GM21529 (cell line): Measurements from ENCODE around the gene TRAPPC2L.
"Not testable (repeated sequence)": the region's sequence is repeated elsewhere in the genome, so short reads cannot be mapped to it uniquely, and the experiment has no call there.

Experiments used
- ATAC-seq: cut with Tn5 transposase; IDR thresholded peaks from one replicate; pipeline ENCODE4 v1.9.1; 2021; ENCODE audit not compliant: unreplicated experiment

The TRAPPC2L gene

DNA sequence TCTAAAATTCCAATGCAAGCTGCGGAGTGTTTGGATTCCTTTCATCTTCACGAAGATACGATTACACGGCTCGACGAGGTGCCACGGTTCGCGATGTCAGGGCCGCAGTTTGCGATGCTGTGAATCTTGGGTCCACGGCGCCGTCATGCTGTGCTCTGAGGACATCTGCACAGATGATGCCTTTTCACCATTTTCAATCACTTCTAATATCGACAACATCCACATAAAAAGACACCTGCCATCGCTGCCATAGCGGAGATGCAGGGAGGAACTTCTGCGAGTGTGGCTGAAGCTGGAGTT is 38.4 kb upstream of the TRAPPC2L start:
- ATAC-seq, result no peak

GRCh38 chr16:88819126-88819525 is 37.8 kb upstream of the TRAPPC2L start:
- no peak for ATAC-seq

DNA sequence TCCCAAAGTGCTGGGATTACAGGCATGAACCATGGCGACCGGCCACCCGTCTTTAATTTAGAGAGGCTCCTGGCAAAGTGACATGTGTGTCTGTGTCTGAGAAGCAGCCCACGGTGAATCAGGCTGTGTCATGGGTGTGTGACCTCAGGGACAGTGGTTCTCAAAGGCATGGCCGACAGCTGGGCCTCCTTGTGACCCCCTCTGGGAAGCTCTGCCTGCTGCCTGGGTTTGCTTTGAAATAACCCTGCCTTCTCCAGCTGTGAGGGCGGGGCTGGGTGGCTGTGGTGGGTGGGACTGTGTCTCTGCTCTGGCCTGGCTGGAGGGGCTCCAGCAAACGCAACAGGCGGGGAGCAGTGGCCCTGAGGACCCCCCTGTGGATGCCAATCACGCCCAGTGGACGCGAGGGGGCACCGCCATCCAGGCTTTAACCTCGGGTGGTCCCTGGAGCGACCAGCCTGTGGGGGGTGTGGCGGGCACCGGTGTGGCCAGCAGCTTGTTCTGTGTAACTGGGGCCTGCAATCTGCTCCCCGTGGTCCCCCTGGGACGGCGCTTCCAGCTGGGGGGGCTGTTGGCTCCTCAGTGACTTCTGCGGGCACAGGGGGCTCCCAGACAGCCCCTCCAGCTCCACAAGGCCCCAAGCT is 36.4 kb upstream of the TRAPPC2L start:
- ATAC-seq, result no peak

DNA sequence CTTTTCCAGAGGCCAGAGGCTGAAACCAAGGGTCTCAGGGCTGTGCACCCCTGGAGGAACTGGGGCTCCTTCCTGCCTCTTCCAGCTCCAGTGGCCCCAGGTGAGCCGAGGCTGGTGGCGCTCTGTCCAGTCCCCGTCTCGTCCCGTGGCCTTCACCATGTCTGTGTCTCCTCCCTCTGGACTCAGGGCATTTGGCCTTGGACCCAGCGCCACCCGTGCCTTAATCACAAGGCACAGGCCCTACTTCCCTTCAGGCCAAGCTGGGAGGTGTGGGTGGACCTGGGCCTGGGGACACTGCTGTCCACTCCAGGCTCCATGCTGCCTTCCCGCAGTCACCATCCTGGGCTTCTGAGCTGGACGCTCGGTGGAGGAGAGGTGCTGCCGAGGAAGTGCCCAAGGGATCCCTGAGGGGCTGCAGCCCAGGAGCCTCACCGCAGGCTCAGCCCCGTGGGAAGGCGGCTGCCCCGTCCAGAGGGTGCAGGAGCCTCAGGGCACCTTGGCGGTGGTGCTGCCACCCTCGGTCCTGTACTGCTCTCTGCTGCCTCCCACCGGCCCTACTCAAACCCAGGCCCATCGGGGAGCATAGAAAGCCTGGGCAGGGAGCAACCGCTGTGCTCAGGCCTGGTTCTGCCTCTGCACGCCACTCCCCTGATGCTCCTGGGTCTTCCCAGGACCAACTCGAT is 35.6 kb upstream of the TRAPPC2L start:
- no peak for ATAC-seq

- ATAC-seq, result no peak
Observed at GRCh38 chr16:88822281-88823040, 34.5 kb upstream of the TRAPPC2L start.

DNA sequence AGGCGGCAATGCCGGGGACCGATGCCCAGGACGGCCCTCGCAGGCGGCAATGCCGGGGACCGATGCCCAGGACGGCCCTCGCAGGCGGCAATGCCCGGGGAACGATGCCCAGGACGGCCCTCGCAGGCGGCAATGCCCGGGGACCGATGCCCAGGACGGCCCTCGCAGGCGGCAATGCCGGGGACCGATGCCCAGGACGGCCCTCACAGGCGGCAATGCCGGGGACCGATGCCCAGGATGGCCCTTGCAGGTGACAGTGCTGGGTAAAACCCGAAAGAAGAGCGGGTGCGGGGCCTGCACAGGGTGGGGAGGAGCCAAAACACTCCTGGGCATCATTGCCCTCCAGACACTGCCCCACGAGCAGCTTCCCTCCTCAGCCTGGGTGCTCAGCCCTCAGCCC is 33.3 kb upstream of the TRAPPC2L start:
- ATAC-seq, result not testable (repeated sequence)

GRCh38 chr16:88824256-88825077 is 32.5 kb upstream of the TRAPPC2L start:
- ATAC-seq, result no peak

DNA sequence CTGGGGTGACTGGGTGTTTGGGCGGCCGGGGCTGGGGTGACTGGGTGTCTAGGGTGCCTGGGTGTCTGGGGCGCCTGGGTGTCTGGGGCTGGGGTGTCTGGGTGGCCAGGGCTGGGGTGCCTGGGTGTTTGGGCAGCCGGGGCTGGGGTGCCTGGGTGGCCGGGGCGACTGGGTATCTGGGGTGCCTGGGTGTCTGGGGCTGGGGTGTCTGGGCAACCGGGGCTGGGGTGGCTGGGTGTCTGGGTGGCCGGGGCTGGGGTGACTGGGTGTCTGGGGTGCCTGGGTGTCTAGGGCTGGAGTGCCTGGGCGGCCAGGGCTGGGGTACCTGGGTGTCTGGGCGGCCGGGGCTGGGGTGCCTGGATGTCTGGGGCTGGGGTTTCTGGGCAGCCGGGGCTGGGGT is 31.8 kb upstream of the TRAPPC2L start:
- ATAC-seq, result no peak

DNA sequence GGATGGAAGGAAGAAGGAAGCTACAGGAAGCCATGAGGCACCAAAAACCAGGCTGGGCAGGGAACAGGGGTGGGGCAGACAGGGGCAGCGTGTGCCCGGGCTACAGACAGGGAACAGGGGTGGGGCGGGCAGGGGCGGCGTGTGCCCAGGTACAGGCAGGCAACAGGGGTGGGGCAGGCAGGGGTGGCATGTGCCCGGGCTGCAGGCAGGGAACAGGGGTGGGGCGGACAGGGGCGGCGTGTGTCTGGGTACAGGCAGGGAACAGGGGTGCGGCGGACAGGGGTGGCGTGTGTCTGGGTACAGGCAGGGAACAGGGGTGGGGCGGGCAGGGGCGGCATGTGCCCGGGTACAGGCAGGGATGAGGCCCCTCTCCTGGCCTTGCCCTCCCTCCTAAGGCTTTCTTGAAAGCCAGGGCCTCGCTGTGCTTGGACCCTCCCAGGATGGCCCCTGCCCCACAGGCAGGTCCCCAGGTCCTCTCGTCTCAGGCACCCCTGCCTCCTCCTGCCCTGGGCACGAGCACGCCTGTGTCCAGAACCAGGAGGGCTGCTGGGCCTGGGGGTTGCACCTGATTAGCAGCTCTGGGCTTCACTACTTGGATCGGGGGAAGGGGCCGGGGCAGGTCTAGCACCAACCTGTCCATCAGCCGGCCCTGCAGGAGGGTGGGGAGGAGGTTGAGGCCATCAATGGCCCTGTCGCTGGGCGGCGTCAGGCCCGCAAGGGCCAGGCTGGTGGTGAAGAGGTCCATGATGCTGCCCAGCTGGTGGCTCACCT is 30.7 kb upstream of the TRAPPC2L start:
- no peak for ATAC-seq

GRCh38 chr16:88827727-88828126 is 29.2 kb upstream of the TRAPPC2L start:
- ATAC-seq, result no peak

DNA sequence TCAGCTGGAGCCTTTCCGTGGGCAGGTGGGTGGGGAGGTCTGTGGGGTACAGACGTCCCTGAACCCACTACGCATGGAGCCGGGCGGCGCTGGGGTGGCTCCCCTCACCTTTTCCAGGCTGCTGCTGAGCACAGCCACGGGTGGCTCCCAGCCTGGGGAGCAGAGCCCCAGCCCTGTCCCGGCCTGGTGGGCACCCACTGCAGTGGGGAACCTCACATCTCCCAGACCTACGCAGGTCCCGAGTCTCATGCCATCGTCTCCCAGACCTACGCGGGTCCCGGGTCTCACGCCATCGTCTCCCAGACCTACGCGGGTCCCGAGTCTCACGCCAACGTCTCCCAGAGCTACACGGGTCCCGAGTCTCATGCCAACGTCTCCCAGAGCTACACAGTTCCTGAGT is 28.2 kb upstream of the TRAPPC2L start:
- no peak for ATAC-seq

DNA sequence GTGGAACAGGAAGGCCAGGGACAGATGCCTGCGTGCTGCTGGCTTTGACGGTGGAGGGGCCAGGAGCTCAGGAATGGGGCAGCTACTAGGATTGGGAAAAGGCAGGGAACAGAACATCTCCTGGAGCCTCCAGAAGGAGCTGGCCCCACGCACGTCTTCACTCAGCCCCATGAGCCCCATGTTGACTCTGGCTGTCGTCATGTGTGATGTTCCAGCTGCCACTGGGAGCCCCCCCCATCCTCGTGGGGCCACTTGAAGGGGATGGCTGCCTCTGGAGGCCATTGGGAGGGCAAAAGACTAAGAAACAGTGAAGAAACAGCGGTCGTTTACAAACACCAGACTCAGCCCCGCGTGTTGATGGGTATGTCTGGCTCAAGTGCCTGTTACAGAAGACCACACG is 26.7 kb upstream of the TRAPPC2L start:
- ATAC-seq, result no peak

DNA sequence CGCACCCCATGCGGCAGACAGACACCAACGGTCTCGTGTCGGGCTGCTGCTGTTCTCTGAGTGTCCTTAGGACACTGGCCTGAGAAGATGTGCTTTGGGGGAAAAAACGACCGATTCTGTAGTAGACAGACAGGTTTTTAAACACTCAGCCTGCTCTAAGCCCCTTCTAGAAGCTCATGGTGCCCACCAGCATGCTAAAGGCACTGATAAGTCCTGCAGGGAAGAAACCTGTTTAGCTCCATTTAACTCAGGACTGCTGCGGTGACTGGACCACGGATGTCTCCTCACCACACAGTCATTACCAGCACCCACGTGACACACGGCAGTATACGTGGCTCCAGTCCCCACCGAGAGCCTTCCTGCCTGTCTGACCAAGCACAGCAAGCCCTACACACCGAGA is 26.1 kb upstream of the TRAPPC2L start:
- no peak for ATAC-seq

DNA sequence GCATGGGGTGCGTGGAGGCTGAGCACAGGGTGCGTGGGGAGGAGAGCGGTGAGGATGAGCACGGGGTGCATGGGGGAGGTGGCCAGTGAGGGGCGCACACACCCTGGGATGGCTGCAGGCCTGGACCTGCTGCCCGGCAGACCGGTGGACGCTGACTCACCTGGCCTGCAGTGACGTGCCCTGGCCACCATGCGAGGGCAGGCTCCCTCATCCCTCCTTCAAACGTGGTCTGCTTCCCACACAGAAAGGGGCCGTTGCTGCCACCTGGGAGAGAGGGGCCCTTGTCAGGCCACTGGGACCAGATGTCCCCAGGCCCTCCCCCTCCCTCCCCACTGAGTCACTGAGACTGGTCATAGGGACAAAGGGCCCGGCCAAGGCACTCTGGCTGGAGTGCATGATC is 25.1 kb upstream of the TRAPPC2L start:
- no peak for ATAC-seq

- no peak for ATAC-seq
Observed at GRCh38 chr16:88833086-88833485, 23.8 kb upstream of the TRAPPC2L start.

DNA sequence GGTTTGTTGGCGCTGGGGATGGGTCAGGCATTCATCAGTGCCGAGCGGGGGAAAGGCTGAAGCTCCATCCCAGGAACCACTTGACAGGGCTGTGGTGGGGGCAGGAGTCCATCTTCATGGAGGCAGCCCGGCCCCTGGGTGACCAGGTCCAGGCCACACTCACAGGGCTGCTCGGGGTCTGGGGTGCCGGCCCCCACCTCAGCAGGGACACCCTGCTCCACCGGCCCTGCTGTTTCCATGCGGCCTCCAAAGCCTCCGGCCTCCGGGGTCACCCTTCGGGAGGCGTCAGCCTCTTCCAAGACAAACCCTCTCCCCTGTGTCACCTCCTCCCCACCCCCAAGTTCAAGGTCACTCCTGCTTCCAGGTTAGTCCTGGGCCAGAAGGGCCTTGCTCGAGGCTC is 22.3 kb upstream of the TRAPPC2L start:
- ATAC-seq, result no peak

DNA sequence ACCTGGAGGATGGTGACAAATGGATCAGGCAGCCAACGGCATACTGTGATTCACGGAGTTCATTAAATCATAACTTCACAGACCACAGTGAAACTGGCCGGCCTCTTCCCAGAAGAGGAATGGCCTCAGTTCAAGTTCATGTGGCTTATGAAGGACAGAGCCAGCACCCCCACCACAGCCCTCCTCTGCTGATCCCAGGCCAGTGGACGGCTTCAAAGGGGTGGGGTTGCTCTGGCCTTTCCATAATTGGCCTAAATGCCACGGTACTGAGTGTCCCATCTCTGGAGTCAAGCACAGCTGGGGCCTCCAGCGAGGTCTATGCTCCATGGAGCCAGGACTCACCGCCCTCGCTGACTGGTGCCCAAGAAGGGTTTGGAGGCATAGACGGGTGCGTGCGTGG is 21.5 kb upstream of the TRAPPC2L start:
- ATAC-seq, result no peak

DNA sequence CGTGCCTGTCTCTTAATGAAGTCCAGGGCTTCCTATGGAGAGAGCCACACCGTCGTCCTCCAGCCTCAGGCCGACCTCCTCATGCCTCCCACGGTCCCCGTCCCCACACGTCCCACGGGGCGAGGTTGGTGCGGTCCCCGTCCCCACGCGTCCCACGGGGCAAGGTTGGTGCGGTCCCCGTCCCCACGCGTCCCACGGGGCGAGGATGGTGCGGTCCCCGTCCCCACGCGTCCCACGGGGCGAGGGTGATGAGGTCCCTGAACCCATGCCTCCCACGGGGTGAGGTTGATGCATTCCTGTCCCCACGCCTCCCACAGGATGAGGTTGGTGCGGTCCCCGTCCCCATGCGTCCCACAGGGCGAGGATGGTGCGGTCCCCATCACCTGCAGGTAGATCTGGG is 21.1 kb upstream of the TRAPPC2L start:
- ATAC-seq, result no peak

DNA sequence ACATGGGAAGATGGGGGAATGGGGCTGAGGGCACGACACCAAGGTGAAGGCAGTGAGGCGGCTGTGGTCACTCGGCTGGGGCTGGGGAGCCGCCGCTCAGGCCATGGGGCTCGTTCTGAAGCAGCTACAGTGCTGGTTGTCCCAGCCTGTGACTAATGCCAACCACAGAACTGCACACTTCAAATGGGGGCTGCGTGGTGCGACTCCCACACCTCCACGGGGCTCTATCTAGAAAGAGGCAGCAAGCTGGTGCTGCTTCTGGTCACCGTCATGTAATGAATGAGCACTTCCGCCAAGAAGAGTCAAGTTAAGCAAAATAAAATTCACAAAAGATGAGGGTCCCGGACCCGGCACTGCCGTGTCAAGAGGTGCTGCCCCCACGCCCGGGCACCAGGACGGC is 20.1 kb upstream of the TRAPPC2L start:
- ATAC-seq, result no peak

- ATAC-seq, result no peak
Observed at GRCh38 chr16:88837806-88838205, 19.1 kb upstream of the TRAPPC2L start.

- no peak for ATAC-seq
Observed at GRCh38 chr16:88838566-88838965, 18.4 kb upstream of the TRAPPC2L start.
